Muscle layer of colon (tissue), 2 donors: ENCODE results near the gene CLIC1.
A peak's percentile ranks its signal among the peaks of the same experiment; 100 is the strongest.

ENCODE experiments used
- H3K27ac ChIP-seq: one replicate; pipeline ENCODE4 v1.7.0; 2013; ENCODE audit warnings: low read depth, mild to moderate bottlenecking, low read length, moderate library complexity
- H3K27me3 ChIP-seq, 2 donors: one replicate each; pipeline ENCODE4 v1.7.0; 2013; ENCODE audit warnings: low read length in 2 of 2, mild to moderate bottlenecking in 2 of 2; ENCODE audit not compliant: insufficient read depth in 2 of 2, control insufficient read depth in 1 of 2
- H3K36me3 ChIP-seq: one replicate; pipeline ENCODE4 v1.7.0; 2013; ENCODE audit warnings: mild to moderate bottlenecking, low read length; ENCODE audit not compliant: insufficient read depth
- H3K4me1 ChIP-seq: one replicate; pipeline ENCODE4 v1.7.0; 2013; ENCODE audit warnings: mild to moderate bottlenecking, low read length; ENCODE audit not compliant: insufficient read depth
- H3K4me3 ChIP-seq, 2 donors: one replicate each; pipeline ENCODE4 v1.7.0; 2013; ENCODE audit warnings: low read length in 2 of 2, low read depth in 1 of 2, mild to moderate bottlenecking in 1 of 2, moderate library complexity in 1 of 2
- H3K9ac ChIP-seq: one replicate; pipeline ENCODE4 v1.7.0; 2013; ENCODE audit warnings: low read length
- H3K9me3 ChIP-seq: one replicate; pipeline ENCODE4 v1.7.0; 2013; ENCODE audit warnings: mild to moderate bottlenecking, low read length
- donor health status: abdominal sarcoma.
- donor health status: Adenocarcinoma of cecum.

Gene CLIC1

DNA sequence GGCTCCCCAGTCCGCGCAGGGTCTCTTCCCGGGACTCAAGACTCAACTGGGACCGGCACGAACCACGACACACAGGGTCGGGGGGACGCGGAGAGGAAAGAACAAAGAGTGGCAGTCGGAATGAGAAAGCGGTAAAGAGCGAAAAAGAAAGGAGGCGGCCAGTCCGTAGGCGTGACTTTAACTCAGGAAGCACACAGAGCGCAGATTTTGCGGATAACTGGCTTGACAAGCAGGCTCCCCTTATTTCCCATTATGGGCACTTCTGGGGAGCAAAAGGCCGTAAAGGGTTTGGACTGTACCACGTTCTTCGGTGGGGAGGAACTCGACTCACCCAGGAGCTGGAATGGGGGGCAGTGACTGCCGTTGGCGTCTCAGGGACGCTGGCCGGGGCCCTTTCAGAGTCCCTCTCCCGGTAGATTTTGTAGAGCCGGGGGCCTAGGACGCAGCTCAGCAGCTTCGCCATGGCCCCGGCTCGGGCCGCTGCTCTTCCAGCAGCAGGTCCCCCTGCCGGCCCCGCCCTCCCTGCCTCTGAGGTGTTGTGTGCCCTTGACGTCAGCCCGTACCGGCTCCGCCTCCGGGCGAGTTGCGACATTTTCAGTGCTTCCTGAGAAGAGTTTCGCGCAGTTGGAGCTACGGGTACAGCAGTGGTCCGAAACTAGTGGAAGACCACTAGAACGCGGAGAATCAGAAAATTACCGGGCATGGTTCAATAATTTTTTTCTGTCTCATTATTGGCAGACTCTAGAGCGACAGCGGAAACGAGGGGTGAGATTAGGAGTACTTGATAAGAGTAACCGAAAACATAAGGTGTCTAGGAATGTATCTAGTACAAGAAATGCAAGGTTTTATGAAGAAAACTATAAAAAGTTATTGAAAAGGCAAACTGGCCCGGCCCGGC, 33.3 kb downstream of the CLIC1 start, which contains the start of gene ABHD16A:
ABHD16A (minus strand) TSS at position 506 of the 898 bp plus-strand sequence; CDS start at position 463, 43 bp downstream.
- Histone ChIP-seq H3K27ac (peak within 1 kb of the TSS; percentile 95), H3K36me3 (no peaks in the 10 kb centered on the region), H3K9ac (peak within 1 kb of the TSS; percentile 99), H3K4me3 (peak within 1 kb of the TSS; percentile 66 to 97), H3K9me3 (no peaks in the 10 kb centered on the region), H3K4me1 (peaks cover 24% of the 10 kb centered on the region), H3K27me3 (no peaks in the 10 kb centered on the region)

DNA sequence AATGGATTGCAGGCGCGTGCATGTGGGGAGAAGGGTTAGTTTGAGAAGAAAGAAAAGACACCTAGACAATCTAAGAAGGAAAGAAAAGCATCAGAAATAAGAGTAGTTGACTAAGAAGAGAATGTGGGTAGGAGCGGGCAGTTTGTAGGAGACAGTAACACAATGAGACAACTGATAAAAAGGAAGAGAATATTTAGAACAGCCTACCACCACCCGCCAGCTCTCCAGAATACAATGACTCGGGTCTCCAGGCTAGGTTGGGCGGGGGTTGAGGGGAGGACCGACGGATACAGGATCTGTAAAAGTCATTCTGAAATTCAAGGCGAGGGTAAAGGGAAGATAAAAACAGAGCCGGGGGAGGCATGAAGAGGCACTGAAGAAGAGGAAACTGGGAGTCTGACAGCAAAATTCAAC, 33.9 kb downstream of the CLIC1 start:
- Histone ChIP-seq H3K4me1 (peaks cover 24% of the 10 kb centered on the region), H3K9ac (peak overlapping the region; percentile 99), H3K27me3 (no peaks in the 10 kb centered on the region), H3K4me3 (peak overlapping the region; percentile 66 to 97), H3K9me3 (no peaks in the 10 kb centered on the region), H3K36me3 (no peaks in the 10 kb centered on the region), H3K27ac (peak overlapping the region; percentile 95)

DNA sequence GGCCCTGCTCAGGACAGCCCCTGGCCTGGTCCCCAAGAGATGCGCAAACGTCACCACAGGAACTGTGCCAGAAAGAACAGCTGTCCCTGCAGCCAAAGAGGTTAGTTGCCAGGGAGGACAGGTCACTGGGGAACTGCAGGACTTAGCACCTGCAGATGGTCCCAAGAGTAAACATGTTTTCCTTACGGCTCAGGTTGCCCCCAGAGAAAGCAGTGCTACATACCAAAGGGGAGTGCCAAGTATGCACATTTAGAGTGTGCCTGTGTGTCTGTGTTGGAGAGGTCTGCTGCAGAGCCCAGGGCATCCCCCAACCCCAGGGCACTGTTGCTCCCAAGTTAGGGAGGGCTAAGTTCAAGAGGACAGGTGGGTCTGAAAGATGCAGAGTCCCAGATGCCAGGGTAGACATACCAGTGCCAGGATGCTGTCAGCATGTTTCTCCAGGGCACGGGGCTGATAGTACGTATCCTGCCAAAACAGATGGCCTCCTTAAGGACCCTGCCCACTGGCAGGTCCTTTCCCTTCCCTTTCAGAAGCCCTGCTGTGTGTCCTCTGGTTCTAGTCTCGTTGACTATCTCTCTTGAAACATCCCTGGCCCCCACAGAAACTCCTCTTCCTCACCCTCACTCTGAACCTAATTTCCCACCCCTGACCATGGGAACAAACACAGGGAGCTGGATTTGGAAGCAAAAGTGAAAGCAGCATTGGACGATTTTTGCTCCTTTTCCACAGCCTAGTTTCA, 34.5 kb downstream of the CLIC1 start:
- peak overlapping the region; percentile 66 to 97 for H3K4me3 ChIP-seq
- peak overlapping the region; percentile 99 for H3K9ac ChIP-seq
- H3K4me1 ChIP-seq, result peaks cover 24% of the 10 kb centered on the region
- no peaks in the 10 kb centered on the region for H3K27me3 ChIP-seq
- H3K9me3 ChIP-seq, result no peaks in the 10 kb centered on the region
- H3K27ac ChIP-seq, result peak overlapping the region; percentile 95
- H3K36me3 ChIP-seq, result peaks cover 2% of the 10 kb centered on the region

DNA sequence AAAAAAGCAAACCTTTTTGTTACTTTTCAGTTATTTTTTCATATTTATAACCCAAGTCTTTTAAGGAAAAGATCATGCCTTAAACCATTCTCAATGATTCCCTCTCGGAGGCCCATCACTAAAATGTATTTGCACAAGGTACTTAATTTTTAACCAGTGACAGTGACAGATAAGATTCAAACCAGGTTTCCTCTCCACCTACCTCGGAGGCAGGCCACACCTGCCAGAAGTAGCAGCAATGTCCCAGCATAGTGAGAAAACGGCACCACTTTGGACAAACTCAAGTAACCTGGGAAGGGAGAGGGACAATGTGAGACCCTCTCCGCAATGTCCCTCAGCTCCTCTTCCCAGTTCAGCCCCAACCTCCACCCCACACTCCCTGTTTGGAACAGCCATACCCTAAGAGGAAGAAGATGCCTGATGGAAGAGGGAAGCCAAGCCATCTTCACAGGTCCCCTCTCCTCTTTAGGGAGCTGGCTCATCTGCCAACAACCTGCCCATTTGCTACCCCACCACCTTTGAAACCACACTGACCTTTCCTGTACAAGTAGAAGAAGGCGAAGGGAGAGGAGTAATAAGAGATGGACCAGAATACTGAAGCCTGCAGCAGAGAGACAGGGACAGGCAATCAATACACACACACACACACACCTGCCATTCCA, 35.5 kb downstream of the CLIC1 start:
- Histone ChIP-seq H3K9ac (peak overlapping the region; percentile 99), H3K36me3 (peaks cover 11% of the 10 kb centered on the region), H3K9me3 (no peaks in the 10 kb centered on the region), H3K4me1 (peaks cover 24% of the 10 kb centered on the region), H3K4me3 (peak overlapping the region in 1 of 2 donors; percentile 97), H3K27me3 (no peaks in the 10 kb centered on the region), H3K27ac (no peak overlapping the region)

DNA sequence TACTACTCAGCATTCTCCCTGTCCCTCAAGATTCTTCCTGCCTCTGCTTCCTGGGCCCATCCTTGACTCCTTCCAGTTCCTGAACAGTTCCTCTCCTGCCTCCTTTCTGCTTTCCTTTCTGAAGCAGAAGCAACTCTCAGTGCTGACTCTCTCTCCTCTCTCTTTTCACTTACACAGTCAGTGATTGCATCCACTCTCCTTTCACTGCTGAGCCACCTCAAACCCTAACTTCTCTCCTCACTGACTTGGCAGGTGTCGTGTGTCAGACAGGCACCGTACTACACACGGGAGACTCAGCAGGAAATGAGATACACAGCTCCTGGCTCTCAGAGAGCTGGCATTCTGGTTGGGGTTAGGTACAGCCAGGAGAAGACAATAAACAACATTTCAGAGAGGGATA, 38.8 kb downstream of the CLIC1 start:
- Histone ChIP-seq H3K27me3 (no peaks in the 10 kb centered on the region), H3K4me1 (peaks cover 18% of the 10 kb centered on the region), H3K9ac (no peak overlapping the region), H3K27ac (no peak overlapping the region), H3K4me3 (no peak overlapping the region), H3K36me3 (peaks cover 40% of the 10 kb centered on the region), H3K9me3 (no peaks in the 10 kb centered on the region)

DNA sequence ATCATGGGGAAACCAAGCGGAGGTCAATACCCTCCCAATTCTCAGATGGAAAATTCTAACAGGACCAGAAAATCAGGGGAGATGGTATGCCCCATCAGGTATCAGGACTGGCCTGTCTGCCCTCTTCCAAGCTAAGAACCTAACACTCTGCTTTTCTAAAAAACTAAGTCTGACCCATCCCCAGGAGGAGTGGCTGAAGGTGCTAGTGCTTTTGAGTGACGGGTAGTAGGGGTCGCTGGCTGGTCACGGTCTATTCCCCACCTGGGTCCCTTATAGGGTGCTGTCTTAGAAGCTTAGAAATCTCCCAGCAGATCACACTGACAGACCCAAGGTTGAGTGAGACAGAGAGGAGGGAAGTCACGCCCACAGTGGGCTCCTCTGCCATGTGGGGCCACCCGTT, 42.8 kb downstream of the CLIC1 start:
- Histone ChIP-seq H3K36me3 (peaks cover 74% of the 10 kb centered on the region), H3K9me3 (no peaks in the 10 kb centered on the region), H3K4me1 (no peaks in the 10 kb centered on the region), H3K27ac (no peak overlapping the region), H3K9ac (no peak overlapping the region), H3K4me3 (no peak overlapping the region), H3K27me3 (no peaks in the 10 kb centered on the region)

DNA sequence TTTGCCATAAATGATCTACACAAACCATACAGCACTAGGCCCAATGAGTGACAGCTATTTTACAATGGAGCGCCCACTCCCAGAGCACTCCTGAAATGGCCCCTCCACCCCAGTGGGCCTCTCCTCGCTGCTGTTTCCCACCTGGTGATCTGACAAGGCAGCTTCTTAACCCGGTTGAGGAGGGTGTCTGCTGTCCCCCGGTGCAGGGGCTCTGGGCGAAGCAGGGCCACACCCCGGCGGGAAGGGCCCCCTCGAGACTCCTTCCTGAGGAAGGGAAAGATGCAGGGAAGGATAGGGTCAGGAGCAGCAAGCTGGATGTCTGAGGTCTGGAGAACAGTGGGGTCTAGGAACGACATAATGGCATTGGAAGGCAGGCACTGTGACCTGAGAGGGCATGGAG, 43.4 kb downstream of the CLIC1 start:
- Histone ChIP-seq H3K4me1 (no peaks in the 10 kb centered on the region), H3K4me3 (no peak overlapping the region), H3K27me3 (no peaks in the 10 kb centered on the region), H3K9ac (no peak overlapping the region), H3K9me3 (no peaks in the 10 kb centered on the region), H3K36me3 (peaks cover 80% of the 10 kb centered on the region), H3K27ac (no peak overlapping the region)

DNA sequence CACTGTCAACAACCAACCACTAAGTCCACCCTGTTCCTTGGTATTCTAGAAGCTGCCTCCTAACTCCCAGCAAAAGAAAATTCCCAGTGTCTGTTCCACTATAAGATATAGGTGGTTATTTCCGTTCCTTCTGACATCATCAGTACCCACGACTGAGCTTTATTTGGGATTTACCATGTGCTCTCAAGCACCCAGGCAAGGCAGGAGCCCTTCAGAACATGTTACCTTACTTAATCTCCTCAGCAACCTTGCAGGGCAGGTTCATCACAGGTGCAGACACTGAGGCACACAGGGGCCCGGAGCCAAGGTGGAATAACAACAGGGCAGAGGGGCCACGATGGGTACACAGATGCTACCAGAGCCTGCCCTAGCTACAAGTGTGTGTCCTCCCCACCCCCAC, 44.0 kb downstream of the CLIC1 start:
- Histone ChIP-seq H3K4me1 (no peaks in the 10 kb centered on the region), H3K4me3 (no peak overlapping the region), H3K9ac (no peak overlapping the region), H3K9me3 (no peaks in the 10 kb centered on the region), H3K27me3 (no peaks in the 10 kb centered on the region), H3K36me3 (peaks cover 86% of the 10 kb centered on the region), H3K27ac (no peak overlapping the region)

DNA sequence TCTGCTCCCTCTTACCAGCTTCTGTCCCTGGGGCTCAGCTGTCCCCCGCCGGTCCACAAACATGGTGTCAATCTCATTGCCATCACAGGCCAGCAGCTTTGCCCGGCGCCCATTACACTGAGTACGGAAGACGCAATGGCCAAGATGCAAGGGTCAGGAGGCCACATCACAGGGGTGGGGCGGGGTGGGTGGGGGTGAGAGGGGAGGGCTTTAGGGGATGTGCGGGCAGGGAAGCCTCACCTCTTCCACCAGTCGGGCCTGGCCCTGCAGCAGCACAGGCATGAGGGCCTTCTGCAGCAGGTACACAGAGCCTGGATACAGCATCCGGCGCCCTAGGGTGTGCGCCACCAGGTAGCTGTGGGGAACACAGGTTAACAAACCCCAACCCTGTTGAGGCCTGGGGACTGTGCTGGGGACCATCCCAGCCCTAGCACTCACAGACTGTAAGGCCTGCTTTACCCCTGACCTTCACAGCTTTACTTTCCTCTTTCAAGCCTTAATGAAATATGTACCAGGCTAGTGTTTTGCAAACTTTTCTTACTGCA, 44.7 kb downstream of the CLIC1 start:
- peaks cover 89% of the 10 kb centered on the region for H3K36me3 ChIP-seq

DNA sequence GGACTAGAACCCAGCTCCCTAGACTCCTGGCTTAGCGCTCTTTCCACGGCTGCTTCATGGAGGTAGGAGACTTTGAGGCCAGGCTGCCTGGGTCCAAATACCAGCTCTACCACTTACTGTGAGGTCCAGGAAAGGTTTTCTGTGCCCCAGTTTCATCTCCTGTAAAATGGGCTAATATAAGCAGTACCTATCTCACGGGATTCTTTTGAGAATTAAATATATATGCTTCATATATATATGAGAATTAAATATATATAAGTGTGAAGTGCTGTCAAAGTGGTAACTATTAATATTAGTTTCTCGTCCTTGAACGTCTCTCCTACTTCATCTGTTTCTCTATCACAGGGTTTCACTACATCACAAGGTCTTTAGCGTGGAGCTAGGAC, 45.3 kb downstream of the CLIC1 start:
- H3K4me3 ChIP-seq, result no peak overlapping the region
- H3K9ac ChIP-seq, result no peak overlapping the region
- H3K27me3 ChIP-seq, result no peaks in the 10 kb centered on the region
- H3K4me1 ChIP-seq, result no peaks in the 10 kb centered on the region
- no peak overlapping the region for H3K27ac ChIP-seq
- no peaks in the 10 kb centered on the region for H3K9me3 ChIP-seq
- peaks cover 89% of the 10 kb centered on the region for H3K36me3 ChIP-seq

More for the DNA sequence above, 44.7 kb downstream of the CLIC1 start:
- H3K9me3 ChIP-seq, result no peaks in the 10 kb centered on the region
- no peak overlapping the region for H3K27ac ChIP-seq
- H3K27me3 ChIP-seq, result no peaks in the 10 kb centered on the region
- H3K4me1 ChIP-seq, result no peaks in the 10 kb centered on the region
- H3K4me3 ChIP-seq, result no peak overlapping the region
- no peak overlapping the region for H3K9ac ChIP-seq
